GM08714 (cell line): ENCODE measurements around the gene PNCK.
"Not testable (repeated sequence)": the region's sequence is repeated elsewhere in the genome, so short reads cannot be mapped to it uniquely, and the experiment has no call there.

Source experiments
- H3K4me3 ChIP-seq: fragments of 200-500 bp; sonication (Bioruptor generic); 2 replicates; pipeline ENCODE4 v1.5.1; 2014; ENCODE audit warnings: mild to moderate bottlenecking, low read length, inconsistent platforms
- ZNF274 ChIP-seq: IDR thresholded peaks from 2 replicates; pipeline ENCODE4 v1.6.1; 2012; ENCODE audit warnings: mild to moderate bottlenecking, low read depth, low read length

Gene PNCK

GRCh38 chrX:153673428-153674218 is at the start of gene PNCK:
Gene PNCK, minus strand, starts transcription at chrX:153673813. Its CDS starts 737 bp downstream, at chrX:153673076.
- no peak for TF ChIP-seq ZNF274
- H3K4me3 ChIP-seq, result no peak within 1 kb of the TSS

GRCh38 chrX:153722704-153723350 is 49.2 kb upstream of the PNCK start:
- TF ChIP-seq ZNF274, result no peak
- peak overlapping the region; percentile 73; the same call in 1 of the 2 replicates for H3K4me3 ChIP-seq

GRCh38 chrX:153719701-153720100 is 46.1 kb upstream of the PNCK start:
- no peak for TF ChIP-seq ZNF274
- H3K4me3 ChIP-seq, result no peak overlapping the region

- TF ChIP-seq ZNF274, result no peak
- H3K4me3 ChIP-seq, result no peak overlapping the region
Observed at GRCh38 chrX:153719238-153719637, 45.6 kb upstream of the PNCK start.

- TF ChIP-seq ZNF274, result no peak
- H3K4me3 ChIP-seq, result no peak overlapping the region
Observed at GRCh38 chrX:153717445-153717844, 43.8 kb upstream of the PNCK start.

GRCh38 chrX:153714256-153714655 is 40.6 kb upstream of the PNCK start:
- TF ChIP-seq ZNF274, result no peak
- no peak overlapping the region for H3K4me3 ChIP-seq

DNA sequence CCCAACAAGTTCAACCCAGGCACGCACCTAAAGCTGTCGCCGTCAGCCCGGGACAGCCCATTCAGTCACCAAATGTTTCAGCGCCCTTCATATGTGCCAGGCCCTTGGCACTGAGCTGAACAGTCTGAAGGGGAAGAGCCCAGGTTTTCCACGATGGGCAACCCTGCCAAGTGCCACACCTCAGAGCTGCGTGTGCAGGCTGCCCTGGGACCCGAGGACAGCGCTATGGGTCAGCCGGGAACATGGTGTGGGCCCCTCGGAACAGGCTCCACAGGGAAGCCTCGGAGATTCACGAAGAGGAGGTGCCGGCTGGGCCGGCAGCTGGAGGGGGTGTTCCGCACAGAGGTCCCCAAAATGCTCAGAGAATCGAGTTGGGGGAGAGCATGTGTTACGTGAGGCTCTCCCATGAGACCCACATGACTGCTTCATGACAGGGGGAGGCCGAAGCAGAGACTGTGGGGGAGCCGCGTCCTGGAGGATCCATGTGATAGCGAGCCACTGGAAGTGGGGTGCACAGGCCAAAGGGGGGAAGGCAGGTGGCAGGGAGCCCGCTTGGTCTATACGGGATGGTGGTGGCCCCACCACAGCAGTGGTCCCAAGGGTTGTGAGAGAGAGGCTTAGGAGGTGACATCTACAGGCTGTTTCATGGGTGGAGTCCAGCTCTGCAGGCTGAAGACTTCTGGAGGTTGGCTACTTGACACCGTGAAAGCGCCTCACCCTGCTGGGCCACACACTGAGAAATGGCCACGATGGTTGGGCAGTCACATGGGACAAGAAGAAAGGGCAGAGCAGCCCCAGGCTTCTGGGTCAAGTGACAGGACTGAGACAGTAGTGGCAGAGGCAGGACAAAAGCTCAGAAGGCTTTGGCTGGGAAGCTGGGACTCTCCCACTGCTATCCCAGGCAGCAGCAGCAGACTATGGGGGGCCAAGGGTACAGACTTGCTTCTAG is 36.4 kb upstream of the PNCK start:
- TF ChIP-seq ZNF274, result no peak
- H3K4me3 ChIP-seq, result no peak overlapping the region

DNA sequence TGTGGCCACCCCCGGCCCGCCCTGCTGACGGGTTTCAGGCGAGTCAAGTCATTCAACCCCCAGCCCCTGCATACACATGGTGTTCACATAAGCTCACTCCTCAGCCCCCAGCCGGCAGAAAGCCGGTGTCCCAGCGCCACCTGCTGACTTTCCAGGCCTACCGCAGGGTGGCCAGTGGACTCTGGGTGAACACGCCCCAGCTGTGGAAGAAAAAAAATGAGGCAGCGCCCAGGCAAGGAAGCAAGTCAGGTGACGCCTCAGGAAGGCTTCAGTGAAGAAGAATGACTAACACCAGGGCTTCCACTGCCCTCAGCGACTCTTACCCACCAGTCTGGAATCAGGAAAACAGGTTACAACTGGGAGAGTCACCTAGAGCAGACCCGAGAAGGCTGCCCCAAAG is 34.8 kb upstream of the PNCK start:
- TF ChIP-seq ZNF274, result no peak
- H3K4me3 ChIP-seq, result no peak overlapping the region

GRCh38 chrX:153707406-153707805 is 33.8 kb upstream of the PNCK start:
- no peak for TF ChIP-seq ZNF274
- no peak overlapping the region for H3K4me3 ChIP-seq

DNA sequence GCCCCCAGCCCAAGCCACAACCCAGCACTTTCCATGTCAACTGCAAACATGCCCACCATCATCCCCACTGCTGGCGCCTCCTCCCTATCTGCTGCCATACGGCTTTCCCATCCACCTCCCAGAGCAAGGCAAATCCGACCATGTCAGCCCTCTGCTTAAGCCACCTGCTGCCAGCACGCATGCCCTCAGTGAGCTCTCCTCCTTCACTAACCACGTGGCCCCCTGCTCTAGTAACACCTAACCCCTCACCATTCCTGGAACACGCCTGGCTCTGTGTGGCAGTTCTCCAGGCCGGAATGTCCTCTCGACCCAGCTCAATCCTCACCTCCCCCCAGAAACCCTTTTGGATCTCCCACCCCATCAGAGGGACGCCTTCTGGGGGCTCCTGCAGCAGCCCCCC is 33.2 kb upstream of the PNCK start:
- no peak overlapping the region for H3K4me3 ChIP-seq
- no peak for TF ChIP-seq ZNF274

DNA sequence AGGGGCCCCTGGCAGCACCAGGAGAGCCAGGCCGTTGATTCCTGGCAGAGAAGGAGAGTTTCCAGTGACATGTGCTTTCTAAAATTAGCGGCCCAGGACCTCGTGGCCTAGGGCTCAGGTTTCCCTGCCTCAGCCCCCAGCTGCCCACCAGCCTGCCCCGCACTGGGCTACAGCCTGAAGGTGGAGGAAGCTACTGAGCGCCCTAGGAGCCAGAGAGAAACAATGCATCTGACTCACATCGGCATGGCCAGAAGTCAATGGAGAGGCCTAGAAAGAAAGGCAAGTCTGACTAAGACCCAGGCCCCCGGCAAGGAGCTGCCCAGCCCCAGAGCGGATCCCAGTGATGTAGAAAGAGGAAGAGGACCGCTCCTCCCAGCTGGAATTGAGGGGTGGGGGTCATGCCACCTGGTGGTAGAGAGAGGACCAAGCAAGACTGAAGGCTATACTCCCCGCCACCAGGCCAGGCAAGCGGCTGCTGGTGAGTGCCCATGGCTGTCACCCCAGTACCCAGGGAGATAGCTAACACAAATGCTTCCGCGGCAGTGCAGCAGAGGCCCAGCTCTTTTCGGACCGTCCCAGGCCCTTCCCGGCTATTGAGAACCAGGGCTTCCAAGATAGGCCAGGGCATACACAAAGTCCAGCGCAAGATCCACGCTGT is 31.9 kb upstream of the PNCK start:
- not testable (repeated sequence) for H3K4me3 ChIP-seq

GRCh38 chrX:153704631-153705402 is 31.2 kb upstream of the PNCK start:
- H3K4me3 ChIP-seq, result not testable (repeated sequence)

DNA sequence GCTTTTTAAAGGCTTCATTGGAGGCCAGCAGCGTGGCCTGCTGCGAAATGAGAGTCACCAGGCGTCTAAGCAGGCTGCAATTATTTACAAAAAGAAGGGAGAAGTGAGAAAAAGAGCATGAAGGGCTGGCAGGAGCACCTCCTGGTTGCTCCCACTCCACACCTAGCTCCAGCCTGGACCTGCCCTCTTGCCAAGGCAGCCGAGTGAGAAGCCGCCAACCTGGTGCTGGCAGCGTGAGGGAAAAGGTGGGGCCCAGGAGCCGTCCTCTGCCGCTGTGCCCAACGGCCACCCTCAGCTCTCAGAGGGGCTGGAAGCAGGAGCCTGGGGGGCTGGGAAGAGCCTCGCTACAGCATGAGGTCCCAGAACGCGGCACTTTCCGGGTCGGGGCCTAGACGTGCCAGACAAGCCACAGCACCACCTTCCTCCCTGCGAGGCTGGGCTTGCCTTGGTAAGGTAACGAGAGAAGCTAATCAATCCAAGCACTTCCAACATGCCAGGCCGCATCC is 30.5 kb upstream of the PNCK start:
- H3K4me3 ChIP-seq, result no peak overlapping the region
- TF ChIP-seq ZNF274, result no peak
